Vagina (tissue), 2 donors: ENCODE results near the gene RPS6KC1. TPM values are rescaled to one million over a fixed set of nuclear protein-coding genes. Genes with fewer than 3 reads are reported as not detected.
"Not testable (repeated sequence)": the region's sequence is repeated elsewhere in the genome, so short reads cannot be mapped to it uniquely, and the experiment has no call there.

Experiments used
- DNase-seq, 2 donors: peaks; one replicate each; pipeline ENCODE4 v3.0.0-alpha.2; 2017; ENCODE audit errors: extremely low spot score in 2 of 2
- H3K27ac ChIP-seq: fragments of 200-600 bp; sonication (generic); one replicate; pipeline ENCODE4 v1.5.1; 2019
- H3K27me3 ChIP-seq: fragments of 200-600 bp; sonication (generic); one replicate; pipeline ENCODE4 v1.5.1; 2019
- H3K36me3 ChIP-seq, 2 donors: fragments of 200-600 bp; sonication (generic); one replicate each; pipeline ENCODE4 v1.5.1; 2017 to 2019
- H3K4me1 ChIP-seq: fragments of 200-600 bp; sonication (generic); one replicate; pipeline ENCODE4 v1.5.1; 2019
- H3K4me3 ChIP-seq, 2 donors: fragments of 200-600 bp; sonication (generic); 1 replicate in 1 of 2; 2 replicates in 1 of 2; pipeline ENCODE4 v1.5.1; 2016 to 2019
- H3K9me3 ChIP-seq: fragments of 200-600 bp; sonication (generic); one replicate; pipeline ENCODE4 v1.5.1; 2019
- POLR2A ChIP-seq, 2 donors: fragments of 450-650 bp; IDR thresholded peaks; one replicate each; pipeline ENCODE4 v1.6.1; 2017; ENCODE audit warnings: antibody characterized with exemption in 2 of 2, mild to moderate bottlenecking in 2 of 2, moderate library complexity in 2 of 2
- POLR2AphosphoS5 ChIP-seq, 2 donors: sonication (generic); formaldehyde crosslinking; IDR thresholded peaks; one replicate each; pipeline ENCODE4 v1.9.0; 2017; ENCODE audit warnings: antibody characterized with exemption in 2 of 2, mild to moderate bottlenecking in 2 of 2, low read depth in 1 of 2; ENCODE audit not compliant: insufficient read depth in 1 of 2
- intact Hi-C: fragments of 100-400 bp; cut with DNase I; formaldehyde crosslinking; loops from one replicate; pipeline ENCODE4 v1.15.1; 2023
- total RNA-seq: library from RNA; depleted of rRNA; stranded (reverse); fragments of >200 nt; gene quantifications from one replicate; pipeline ENCODE4 v1.2.3, GENCODE V29; 2016
- TF ChIP-seq, protein P1 (sequence below), 3 experiments: fragments of 450-650 bp in 2 of 3; fragments of 200-600 bp in 1 of 3; sonication (generic) in 1 of 3; IDR thresholded peaks; one replicate each; pipeline ENCODE4 v1.5.1; 2017 to 2019; ENCODE audit warnings: antibody characterized with exemption in 3 of 3, mild to moderate bottlenecking in 2 of 3, moderate library complexity in 2 of 3

The RPS6KC1 gene
- total RNA-seq, 1 donor from 2014 or later, result 14.2 TPM

DNA sequence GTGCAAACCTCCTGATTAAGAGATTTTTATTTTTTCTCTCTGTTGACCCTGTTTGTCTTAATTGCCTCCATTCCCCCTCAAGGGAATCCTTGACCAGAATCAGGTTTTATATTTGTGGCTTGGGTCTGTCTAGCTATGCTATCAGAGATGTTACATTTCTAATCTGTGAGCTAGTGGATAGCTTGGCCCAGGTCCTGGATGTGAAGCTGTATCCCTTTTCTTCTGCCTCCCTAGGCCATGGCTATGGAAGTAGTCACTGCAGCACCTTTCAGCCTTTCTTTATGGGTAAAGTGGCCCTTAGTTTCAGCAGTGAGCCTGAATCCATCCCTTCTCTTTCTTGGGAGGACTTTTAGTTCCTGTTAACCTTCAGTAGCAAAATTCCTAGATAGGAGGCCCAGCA lies 18.4 kb upstream of the RPS6KC1 start:
- no peak for TF ChIP-seq POLR2AphosphoS5 (IDR thresholded peaks at IDR 0.05; ENCODE audit: insufficient read depth in 1 of 2, low read depth in 1 of 2)
- TF ChIP-seq POLR2A (IDR thresholded peaks at IDR 0.05), result no peak
- H3K4me1 ChIP-seq, result no peaks in the 10 kb centered on the region
- H3K4me3 ChIP-seq, result no peak overlapping the region
- no peaks in the 10 kb centered on the region for H3K27me3 ChIP-seq
- no peaks in the 10 kb centered on the region for H3K9me3 ChIP-seq
- no peak for DNase-seq
- no peak overlapping the region for H3K27ac ChIP-seq
- H3K36me3 ChIP-seq, result no peaks in the 10 kb centered on the region
- intact Hi-C loops, result no loop called here

DNA sequence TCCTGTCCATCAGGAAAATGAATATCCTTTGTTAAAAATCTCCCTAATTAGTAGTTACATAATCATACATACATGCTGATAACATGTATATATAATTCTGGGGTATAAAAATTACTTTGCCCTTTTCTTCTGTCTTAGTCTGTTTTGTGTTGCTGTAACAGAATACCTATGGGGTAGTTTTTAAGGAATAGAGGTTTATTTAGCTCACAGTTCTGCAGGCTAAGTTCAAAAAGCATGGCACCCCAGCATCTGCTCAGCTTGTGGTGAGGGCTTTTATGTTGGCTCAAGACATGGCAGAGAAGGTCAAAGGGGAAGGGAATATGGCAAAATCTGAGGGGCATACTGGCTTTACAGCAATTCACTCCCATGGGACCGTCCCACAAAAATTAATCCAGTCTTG lies 16.3 kb upstream of the RPS6KC1 start:
- Histone ChIP-seq H3K4me1 (no peaks in the 10 kb centered on the region), H3K36me3 (no peaks in the 10 kb centered on the region), H3K9me3 (no peaks in the 10 kb centered on the region), H3K27me3 (no peaks in the 10 kb centered on the region), H3K4me3 (no peak overlapping the region), H3K27ac (no peak overlapping the region)
- intact Hi-C loops, result no loop called here
- no peak for TF ChIP-seq POLR2AphosphoS5 (IDR thresholded peaks at IDR 0.05; ENCODE audit: insufficient read depth in 1 of 2, low read depth in 1 of 2)
- no peak for DNase-seq

DNA sequence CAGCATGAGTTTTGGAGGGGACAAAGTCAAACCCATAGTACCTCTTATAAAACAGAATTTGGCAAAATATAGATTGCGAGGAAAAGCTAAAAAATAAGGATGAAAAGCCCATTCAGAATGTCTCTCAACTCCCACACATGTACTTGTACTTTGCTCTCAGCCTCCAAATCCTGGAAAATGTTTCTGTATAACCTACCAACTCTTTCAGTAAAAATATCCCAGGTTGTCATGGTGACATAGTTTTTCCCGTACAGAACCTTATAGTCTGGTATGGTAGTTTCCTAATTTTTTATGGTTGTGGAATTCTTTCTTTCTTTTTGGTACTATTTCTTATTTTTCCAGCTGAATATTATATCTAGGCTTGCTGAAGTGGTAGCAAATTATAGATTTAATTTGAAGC lies 15.5 kb upstream of the RPS6KC1 start:
- Histone ChIP-seq H3K36me3 (no peaks in the 10 kb centered on the region), H3K27me3 (no peaks in the 10 kb centered on the region), H3K4me1 (no peaks in the 10 kb centered on the region), H3K9me3 (no peaks in the 10 kb centered on the region), H3K27ac (no peak overlapping the region), H3K4me3 (no peak overlapping the region)
- DNase-seq, result no peak
- intact Hi-C loops, result no loop called here
- TF ChIP-seq, protein P1, sequence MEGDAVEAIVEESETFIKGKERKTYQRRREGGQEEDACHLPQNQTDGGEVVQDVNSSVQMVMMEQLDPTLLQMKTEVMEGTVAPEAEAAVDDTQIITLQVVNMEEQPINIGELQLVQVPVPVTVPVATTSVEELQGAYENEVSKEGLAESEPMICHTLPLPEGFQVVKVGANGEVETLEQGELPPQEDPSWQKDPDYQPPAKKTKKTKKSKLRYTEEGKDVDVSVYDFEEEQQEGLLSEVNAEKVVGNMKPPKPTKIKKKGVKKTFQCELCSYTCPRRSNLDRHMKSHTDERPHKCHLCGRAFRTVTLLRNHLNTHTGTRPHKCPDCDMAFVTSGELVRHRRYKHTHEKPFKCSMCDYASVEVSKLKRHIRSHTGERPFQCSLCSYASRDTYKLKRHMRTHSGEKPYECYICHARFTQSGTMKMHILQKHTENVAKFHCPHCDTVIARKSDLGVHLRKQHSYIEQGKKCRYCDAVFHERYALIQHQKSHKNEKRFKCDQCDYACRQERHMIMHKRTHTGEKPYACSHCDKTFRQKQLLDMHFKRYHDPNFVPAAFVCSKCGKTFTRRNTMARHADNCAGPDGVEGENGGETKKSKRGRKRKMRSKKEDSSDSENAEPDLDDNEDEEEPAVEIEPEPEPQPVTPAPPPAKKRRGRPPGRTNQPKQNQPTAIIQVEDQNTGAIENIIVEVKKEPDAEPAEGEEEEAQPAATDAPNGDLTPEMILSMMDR (IDR thresholded peaks at IDR 0.05), result no peak
- TF ChIP-seq POLR2A (IDR thresholded peaks at IDR 0.05), result no peak
- TF ChIP-seq POLR2AphosphoS5 (IDR thresholded peaks at IDR 0.05; ENCODE audit: insufficient read depth in 1 of 2, low read depth in 1 of 2), result no peak

DNA sequence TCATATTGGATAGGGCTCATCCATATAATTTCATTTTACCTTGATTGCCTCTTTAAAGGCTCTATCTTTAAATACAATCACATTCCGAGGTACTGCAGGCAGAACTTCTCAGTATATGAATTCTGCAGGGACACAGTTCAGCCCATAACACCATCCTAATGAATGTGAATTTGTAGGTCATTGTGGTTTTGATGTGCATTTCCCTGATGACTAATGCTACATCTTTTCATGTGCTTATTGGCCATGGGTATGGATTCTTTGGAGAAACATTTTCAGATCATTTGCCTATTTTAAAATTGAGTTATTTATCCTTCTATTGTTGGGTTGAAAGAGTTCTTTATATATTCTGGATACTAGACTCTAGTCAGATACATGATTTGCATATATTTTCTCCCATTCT lies 9.6 kb upstream of the RPS6KC1 start:
- no peak overlapping the region for H3K4me3 ChIP-seq
- TF ChIP-seq, protein P1 (IDR thresholded peaks at IDR 0.05), result no peak
- TF ChIP-seq POLR2AphosphoS5 (IDR thresholded peaks at IDR 0.05; ENCODE audit: insufficient read depth in 1 of 2, low read depth in 1 of 2) (no peak), POLR2A (IDR thresholded peaks at IDR 0.05) (no peak)
- no peak for DNase-seq
- H3K4me1 ChIP-seq, result no peaks in the 10 kb centered on the region
- no peaks in the 10 kb centered on the region for H3K9me3 ChIP-seq
- no peaks in the 10 kb centered on the region for H3K36me3 ChIP-seq
- intact Hi-C loops, result no loop called here
- no peaks in the 10 kb centered on the region for H3K27me3 ChIP-seq
- H3K27ac ChIP-seq, result no peak overlapping the region

DNA sequence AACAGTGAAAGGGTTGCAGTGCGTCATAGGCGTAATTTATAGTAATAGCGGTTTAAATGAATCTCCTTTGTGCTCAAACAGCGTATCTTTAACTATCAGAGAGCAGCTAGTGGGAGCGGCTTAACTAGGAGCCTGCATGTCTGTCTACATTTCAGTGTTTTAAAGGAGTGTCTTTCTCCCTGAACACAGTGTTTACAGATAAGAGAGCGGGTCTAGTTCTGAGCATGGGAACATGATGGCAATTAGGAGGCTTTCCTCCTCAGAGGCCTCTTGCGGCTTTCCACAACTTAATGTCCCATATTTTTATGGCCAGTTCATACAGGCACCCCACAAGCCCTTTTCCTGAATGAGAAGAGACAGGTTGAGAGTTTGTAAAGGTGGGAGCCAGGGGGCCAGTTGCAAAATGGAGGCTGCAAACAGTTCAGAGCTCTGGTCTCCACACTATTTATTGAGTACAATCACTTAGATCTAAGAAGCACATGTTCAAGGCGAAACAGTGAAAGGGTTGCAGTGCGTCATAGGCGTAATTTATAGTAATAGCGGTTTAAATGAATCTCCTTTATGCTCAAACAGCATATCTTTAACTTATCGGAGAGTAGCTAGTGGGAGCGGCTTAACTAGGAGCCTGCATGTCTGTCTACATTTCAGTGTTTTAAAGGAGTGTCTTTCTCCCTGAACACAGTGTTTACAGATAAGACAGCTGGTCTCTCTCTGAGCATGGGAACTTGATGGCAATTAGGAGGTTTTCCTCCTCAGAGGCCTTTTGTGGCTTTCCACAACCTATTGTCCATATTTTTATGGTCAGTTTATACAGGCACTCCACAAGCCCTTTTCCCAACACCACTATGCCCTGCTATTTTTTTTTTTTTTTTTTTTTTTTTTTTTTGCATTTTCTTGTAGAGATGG lies 5.5 kb upstream of the RPS6KC1 start:
- H3K9me3 ChIP-seq, H3K4me3 ChIP-seq, intact Hi-C loops, H3K36me3 ChIP-seq, H3K4me1 ChIP-seq, DNase-seq, H3K27me3 ChIP-seq, H3K27ac ChIP-seq: not testable (repeated sequence)

DNA sequence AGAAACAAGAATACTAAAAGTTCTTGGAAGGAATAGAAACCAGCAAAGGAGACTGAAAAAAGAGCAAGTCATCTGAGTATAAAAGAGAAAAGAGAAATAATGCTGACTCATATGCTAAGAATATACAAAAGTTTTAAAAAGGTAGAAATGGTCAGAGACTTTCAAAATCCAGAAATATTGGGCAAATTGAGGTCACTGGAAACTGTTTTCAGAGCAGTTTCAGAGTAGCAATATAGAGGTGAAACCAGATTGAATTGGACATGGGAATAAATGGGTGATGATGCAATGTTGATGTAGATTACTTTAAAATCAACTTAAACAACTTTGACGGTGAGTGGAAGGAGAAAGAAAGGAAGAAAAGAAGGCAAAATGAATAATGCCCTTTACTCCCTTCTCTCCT lies 1.8 kb upstream of the RPS6KC1 start:
- TF ChIP-seq POLR2A (IDR thresholded peaks at IDR 0.05), result no peak
- no peak for TF ChIP-seq POLR2AphosphoS5 (IDR thresholded peaks at IDR 0.05; ENCODE audit: insufficient read depth in 1 of 2, low read depth in 1 of 2)
- no peak for DNase-seq
- no peak overlapping the region for H3K27ac ChIP-seq
- intact Hi-C loops, result no loop called here
- no peaks in the 10 kb centered on the region for H3K36me3 ChIP-seq
- H3K27me3 ChIP-seq, result no peaks in the 10 kb centered on the region
- H3K9me3 ChIP-seq, result no peaks in the 10 kb centered on the region
- H3K4me3 ChIP-seq, result no peak overlapping the region
- peaks cover 18% of the 10 kb centered on the region for H3K4me1 ChIP-seq

DNA sequence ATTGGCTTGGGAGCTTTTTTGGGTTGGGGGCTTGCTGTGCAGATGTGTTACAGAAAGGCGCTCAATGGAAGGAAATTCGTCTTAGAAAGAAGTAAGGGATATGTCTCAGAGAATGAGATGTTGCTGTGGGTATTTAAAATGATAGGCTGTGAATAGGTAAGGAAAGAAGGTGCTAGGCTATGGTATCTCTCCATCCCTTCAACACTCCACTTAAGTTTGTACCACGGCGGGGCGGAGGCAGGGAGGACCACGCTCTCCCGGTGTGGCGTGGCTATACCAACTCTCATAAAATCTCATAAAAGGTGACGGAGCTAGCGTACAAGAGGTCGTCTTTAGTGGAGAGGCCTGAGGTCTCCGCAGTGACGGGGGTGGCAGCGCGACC lies 305 bp upstream of the RPS6KC1 start:
- intact Hi-C loops, result no loop called here
- TF ChIP-seq POLR2A (IDR thresholded peaks at IDR 0.05), result no peak
- TF ChIP-seq, protein P1 (IDR thresholded peaks at IDR 0.05), result no peak
- TF ChIP-seq POLR2AphosphoS5 (IDR thresholded peaks at IDR 0.05; ENCODE audit: insufficient read depth in 1 of 2, low read depth in 1 of 2), result no peak
- Histone ChIP-seq H3K4me1 (peaks cover 18% of the 10 kb centered on the region), H3K27me3 (no peaks in the 10 kb centered on the region), H3K36me3 (no peaks in the 10 kb centered on the region), H3K9me3 (no peaks in the 10 kb centered on the region), H3K27ac (peak overlapping the region; percentile 53), H3K4me3 (peak overlapping the region; percentile 73 to 80)
- no peak for DNase-seq
